Gastrocnemius medialis (tissue), 4 donors: ENCODE data around the gene CHST11. TPM values are rescaled to one million over a fixed set of nuclear protein-coding genes. Genes with fewer than 3 reads are reported as not detected.

Experiments used
- ATAC-seq, 2 donors: fragments of 150-250 bp; one replicate each; pipeline ENCODE4 v1.9.1; 2016
- DNase-seq, 2 donors: peaks; one replicate each; pipeline ENCODE4 v3.0.0-alpha.2; 2019
- H3K27ac ChIP-seq, 4 donors: fragments of 200-600 bp; sonication (generic); 1 replicate in 1 of 4; 2 replicates in 3 of 4; pipeline ENCODE4 v1.5.1; 2016 to 2018; ENCODE audit warnings: mild to moderate bottlenecking in 2 of 4, moderate library complexity in 1 of 4
- H3K27me3 ChIP-seq, 3 donors: fragments of 200-600 bp; sonication (generic) in 2 of 3; 1 replicate in 1 of 3; 2 replicates in 2 of 3; pipeline versions ENCODE4 v1.5.1 to v1.6.0; 2016 to 2019; ENCODE audit warnings: mild to moderate bottlenecking in 1 of 3, moderate library complexity in 1 of 3
- H3K36me3 ChIP-seq, 2 donors: fragments of 200-600 bp; sonication (generic) in 1 of 2; one replicate each; pipeline ENCODE4 v1.5.1; 2017 to 2018
- H3K4me1 ChIP-seq, 2 donors: fragments of 200-600 bp; sonication (generic) in 1 of 2; one replicate each; pipeline ENCODE4 v1.5.1; 2016 to 2017; ENCODE audit warnings: mild to moderate bottlenecking in 2 of 2
- H3K4me3 ChIP-seq, 4 donors: fragments of 200-600 bp; sonication (generic) in 3 of 4; 1 replicate in 1 of 4; 2 replicates in 3 of 4; pipeline ENCODE4 v1.5.1; 2016 to 2019; ENCODE audit warnings: mild to moderate bottlenecking in 2 of 4
- H3K9me3 ChIP-seq, 3 donors: fragments of 200-600 bp; sonication (generic) in 2 of 3; 1 replicate in 1 of 3; 2 replicates in 2 of 3; pipeline ENCODE4 v1.5.1; 2016 to 2019
- POLR2A ChIP-seq, 2 donors: fragments of 450-650 bp; IDR thresholded peaks; one replicate each; pipeline ENCODE4 v1.6.1; 2017; ENCODE audit warnings: antibody characterized with exemption in 2 of 2, mild to moderate bottlenecking in 2 of 2, moderate library complexity in 2 of 2
- in situ Hi-C, 4 donors: fragments of 200-750 bp; cut with MboI; loops; one replicate each; pipeline versions ENCODE4 v1.15.0 to v1.8.0; 2017; ENCODE audit warnings: low sequenced_read_pairs in 4 of 4
- intact Hi-C: fragments of 100-400 bp; cut with DNase I; formaldehyde crosslinking; loops from one replicate; pipeline ENCODE4 v1.15.1; 2023; ENCODE audit warnings: low total_unique reads
- total RNA-seq, 4 donors: library from RNA; depleted of rRNA; stranded (reverse); fragments of >200 nt; gene quantifications; one replicate each; pipeline versions ENCODE4 v1.1.0 to v1.2.3, GENCODE V29; 2016
- TF ChIP-seq, protein P1 (sequence below), 5 experiments: fragments of 450-650 bp in 3 of 5; fragments of 200-600 bp in 2 of 5; sonication (generic) in 2 of 5; IDR thresholded peaks in 4 of 5; conservative IDR thresholded peaks in 1 of 5; 1 replicate in 4 of 5; 2 replicates in 1 of 5; pipeline ENCODE4 v1.5.1; 2016 to 2019; ENCODE audit warnings: antibody characterized with exemption in 5 of 5, mild to moderate bottlenecking in 3 of 5, moderate library complexity in 3 of 5

CHST11 gene
- total RNA-seq, 4 donors from 2014 or later, result 0.17 to 2.1 (median 1.4) TPM

DNA sequence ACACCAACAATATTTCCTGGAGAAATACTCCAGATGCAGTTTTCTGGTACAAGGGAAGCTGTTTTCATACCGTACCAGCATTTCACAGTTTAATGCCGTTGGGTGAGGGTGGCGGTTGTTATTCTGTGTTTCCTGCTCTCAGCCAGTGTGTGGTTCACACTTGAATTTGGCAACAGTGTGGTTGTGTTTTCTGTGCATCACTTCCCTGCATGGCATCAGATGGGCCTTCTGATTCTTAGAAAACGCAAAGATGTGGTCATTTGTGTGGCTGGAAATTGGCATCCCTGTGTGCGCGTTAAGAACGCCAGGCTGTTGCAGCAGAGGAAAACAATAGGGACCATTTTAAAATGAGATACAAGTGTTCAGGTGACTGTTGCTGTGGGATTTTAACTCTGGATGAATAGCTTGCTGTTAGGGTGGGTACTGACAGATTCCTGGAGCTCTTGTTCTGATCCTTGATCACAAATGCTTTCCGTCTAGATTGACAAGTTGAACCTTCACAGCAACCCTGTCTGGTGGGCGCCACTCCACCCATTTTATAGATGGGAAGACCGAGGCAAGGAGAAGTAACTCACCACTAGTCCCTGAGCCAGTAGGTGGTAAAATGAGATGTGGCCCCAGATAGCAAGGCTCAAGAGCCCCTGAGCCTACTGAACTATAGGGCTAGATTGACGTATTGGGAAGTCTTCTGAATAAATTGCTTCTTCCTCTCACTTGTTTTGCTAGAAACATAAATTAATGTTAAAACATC is 231.2 kb downstream of the CHST11 start:
- Histone ChIP-seq H3K36me3 (no peaks in the 10 kb centered on the region), H3K4me3 (no peak overlapping the region), H3K4me1 (no peaks in the 10 kb centered on the region), H3K27ac (no peak overlapping the region), H3K9me3 (no peaks in the 10 kb centered on the region), H3K27me3 (no peaks in the 10 kb centered on the region)
- DNase-seq, result no peak
- intact Hi-C loops (no loop called here), in situ Hi-C loops (no loop called here)
- no peak for ATAC-seq
- TF ChIP-seq, protein P1, sequence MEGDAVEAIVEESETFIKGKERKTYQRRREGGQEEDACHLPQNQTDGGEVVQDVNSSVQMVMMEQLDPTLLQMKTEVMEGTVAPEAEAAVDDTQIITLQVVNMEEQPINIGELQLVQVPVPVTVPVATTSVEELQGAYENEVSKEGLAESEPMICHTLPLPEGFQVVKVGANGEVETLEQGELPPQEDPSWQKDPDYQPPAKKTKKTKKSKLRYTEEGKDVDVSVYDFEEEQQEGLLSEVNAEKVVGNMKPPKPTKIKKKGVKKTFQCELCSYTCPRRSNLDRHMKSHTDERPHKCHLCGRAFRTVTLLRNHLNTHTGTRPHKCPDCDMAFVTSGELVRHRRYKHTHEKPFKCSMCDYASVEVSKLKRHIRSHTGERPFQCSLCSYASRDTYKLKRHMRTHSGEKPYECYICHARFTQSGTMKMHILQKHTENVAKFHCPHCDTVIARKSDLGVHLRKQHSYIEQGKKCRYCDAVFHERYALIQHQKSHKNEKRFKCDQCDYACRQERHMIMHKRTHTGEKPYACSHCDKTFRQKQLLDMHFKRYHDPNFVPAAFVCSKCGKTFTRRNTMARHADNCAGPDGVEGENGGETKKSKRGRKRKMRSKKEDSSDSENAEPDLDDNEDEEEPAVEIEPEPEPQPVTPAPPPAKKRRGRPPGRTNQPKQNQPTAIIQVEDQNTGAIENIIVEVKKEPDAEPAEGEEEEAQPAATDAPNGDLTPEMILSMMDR (IDR thresholded peaks at IDR 0.05 in 4 of 5, conservative IDR thresholded peaks at IDR 0.05 in 1 of 5), result no peak
- TF ChIP-seq POLR2A (IDR thresholded peaks at IDR 0.05), result no peak

DNA sequence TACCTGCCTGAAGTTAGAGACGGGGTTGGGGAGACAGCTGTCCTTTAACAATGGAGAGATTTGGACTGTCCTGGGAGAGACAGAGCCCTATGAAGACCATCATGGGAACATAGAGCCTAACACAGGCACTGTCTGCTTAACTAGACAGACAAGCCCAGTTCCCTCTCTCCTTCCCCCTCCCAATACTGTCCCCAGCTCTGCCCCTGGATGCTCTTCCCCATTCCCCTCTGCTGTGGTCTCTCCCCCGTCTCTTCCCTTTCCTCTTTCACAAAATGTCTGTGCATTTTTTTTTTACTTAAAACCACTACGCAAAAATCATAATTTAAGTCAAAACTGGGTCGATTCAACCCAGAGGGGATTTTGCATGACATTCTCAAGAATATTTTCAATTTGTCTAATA is 232.9 kb downstream of the CHST11 start:
- H3K4me3 ChIP-seq, result no peak overlapping the region
- intact Hi-C loops, result no loop called here
- no peaks in the 10 kb centered on the region for H3K4me1 ChIP-seq
- no peaks in the 10 kb centered on the region for H3K9me3 ChIP-seq
- no peaks in the 10 kb centered on the region for H3K27me3 ChIP-seq
- no peak for DNase-seq
- in situ Hi-C loops, result no loop called here
- no peak overlapping the region for H3K27ac ChIP-seq
- H3K36me3 ChIP-seq, result no peaks in the 10 kb centered on the region
- TF ChIP-seq POLR2A (IDR thresholded peaks at IDR 0.05), result no peak
- TF ChIP-seq, protein P1 (IDR thresholded peaks at IDR 0.05 in 4 of 5, conservative IDR thresholded peaks at IDR 0.05 in 1 of 5), result no peak
- ATAC-seq, result no peak

DNA sequence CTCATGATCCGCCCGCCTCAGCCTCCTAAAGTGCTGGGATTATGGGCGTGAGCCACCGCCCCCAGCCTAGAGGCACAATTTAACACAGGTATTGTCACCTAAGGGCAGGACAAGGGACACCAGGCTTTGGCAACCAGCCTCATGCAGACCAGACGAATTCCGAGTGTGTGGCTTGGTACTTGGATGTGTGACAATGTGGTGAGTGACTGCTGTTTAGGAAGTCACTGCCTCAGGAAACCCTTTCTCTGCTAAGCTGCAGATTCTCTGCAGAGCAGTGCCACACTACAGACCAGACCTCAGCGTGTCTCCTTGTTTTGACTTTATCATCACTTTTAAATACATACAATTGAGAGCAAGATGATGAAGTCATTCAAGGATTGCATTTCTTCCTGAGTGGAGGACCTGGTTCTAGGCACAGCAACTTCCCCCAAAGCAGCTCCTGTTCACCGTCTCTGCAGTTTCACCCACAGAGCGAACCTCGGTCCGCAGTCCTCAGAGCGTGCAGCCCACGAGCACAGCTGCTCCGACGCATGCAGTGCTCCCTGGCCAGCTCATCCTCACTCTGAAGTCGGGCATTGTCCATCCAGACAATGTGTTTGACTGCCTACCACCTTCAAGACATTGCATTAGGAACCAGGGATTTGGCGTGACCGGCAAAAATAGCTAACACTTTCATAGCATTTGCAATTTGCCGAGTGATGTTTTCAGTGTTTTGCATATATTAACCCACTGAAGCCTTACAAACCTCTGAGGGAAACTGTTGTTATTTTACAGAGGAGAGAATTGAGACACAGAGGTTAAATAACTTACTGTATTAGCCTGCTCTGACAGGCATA is 235.2 kb downstream of the CHST11 start:
- Histone ChIP-seq H3K4me1 (no peaks in the 10 kb centered on the region), H3K27ac (no peak overlapping the region), H3K36me3 (no peaks in the 10 kb centered on the region), H3K27me3 (no peaks in the 10 kb centered on the region), H3K4me3 (no peak overlapping the region), H3K9me3 (no peaks in the 10 kb centered on the region)
- intact Hi-C loops, result no loop called here
- ATAC-seq, result no peak
- no peak for DNase-seq
- TF ChIP-seq POLR2A (IDR thresholded peaks at IDR 0.05), result no peak
- TF ChIP-seq, protein P1 (IDR thresholded peaks at IDR 0.05 in 4 of 5, conservative IDR thresholded peaks at IDR 0.05 in 1 of 5), result no peak
- in situ Hi-C loops, result no loop called here

DNA sequence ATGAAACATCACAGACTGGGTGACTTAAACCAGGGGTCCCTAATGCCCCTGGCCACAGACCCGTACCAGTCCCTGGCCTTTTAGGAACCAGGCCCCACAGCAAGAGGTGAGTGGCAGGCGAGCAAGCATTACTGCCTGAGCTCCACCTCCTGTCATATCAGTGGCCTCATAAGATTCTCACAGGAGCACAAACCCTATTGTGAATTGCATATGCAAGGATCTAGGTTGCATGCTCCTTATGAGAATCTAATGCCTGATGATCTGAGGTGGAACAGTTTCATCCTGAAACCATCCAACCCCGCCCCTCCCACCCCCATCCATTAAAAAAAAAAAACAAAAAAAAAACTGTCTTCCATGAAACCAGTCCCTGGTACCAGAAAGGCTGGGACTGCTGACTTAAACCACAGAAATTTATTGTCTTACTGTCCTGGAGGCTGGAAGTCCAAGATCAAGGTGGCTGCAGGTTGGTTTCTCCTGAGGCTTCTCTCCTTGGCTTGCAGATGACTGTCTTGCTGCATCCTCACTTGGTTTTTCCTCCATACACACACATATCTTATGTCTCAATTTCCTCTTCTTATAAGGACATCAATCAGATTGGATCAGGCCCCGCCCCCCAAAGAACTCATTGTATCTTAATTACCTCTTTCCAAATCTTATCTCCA is 235.9 kb downstream of the CHST11 start:
- in situ Hi-C loops (no loop called here), intact Hi-C loops (no loop called here)
- Histone ChIP-seq H3K27me3 (no peaks in the 10 kb centered on the region), H3K36me3 (no peaks in the 10 kb centered on the region), H3K4me1 (no peaks in the 10 kb centered on the region), H3K27ac (no peak overlapping the region), H3K9me3 (no peaks in the 10 kb centered on the region), H3K4me3 (no peak overlapping the region)
- no peak for ATAC-seq
- TF ChIP-seq, protein P1 (IDR thresholded peaks at IDR 0.05 in 4 of 5, conservative IDR thresholded peaks at IDR 0.05 in 1 of 5), result no peak
- TF ChIP-seq POLR2A (IDR thresholded peaks at IDR 0.05), result no peak
- DNase-seq, result no peak
